RWPE2 (cell line): ENCODE data around the gene MOCS1.

ENCODE experiments used
- ATAC-seq: fragments of 200-7000 bp; cut with Tn5 transposase; 3 replicates; pipeline ENCODE4 v1.9.1; 2021; ENCODE audit warnings: low read depth
- DNase-seq: peaks from one replicate; pipeline ENCODE4 v3.0.0-alpha.2; 2020; ENCODE audit warnings: low spot score
- H3K27ac ChIP-seq: fragments of 450-650 bp; 2 replicates; pipeline ENCODE4 v1.5.1; 2017; ENCODE audit warnings: mild to moderate bottlenecking; ENCODE audit not compliant: poor library complexity, severe bottlenecking
- H3K27me3 ChIP-seq: fragments of 250-450 bp; sonication (Bioruptor Pico); 2 replicates; pipeline ENCODE4 v1.5.1; 2021; ENCODE audit warnings: mild to moderate bottlenecking, moderate library complexity; ENCODE audit not compliant: insufficient read depth, poor library complexity, severe bottlenecking
- H3K36me3 ChIP-seq: fragments of 250-450 bp; sonication (Bioruptor Pico); 2 replicates; pipeline ENCODE4 v1.5.1; 2020; ENCODE audit warnings: low read depth, mild to moderate bottlenecking, moderate library complexity
- H3K4me1 ChIP-seq: fragments of 250-450 bp; sonication (Bioruptor Pico); 2 replicates; pipeline ENCODE4 v1.5.1; 2021; ENCODE audit warnings: mild to moderate bottlenecking, moderate library complexity; ENCODE audit not compliant: insufficient read depth, poor library complexity, severe bottlenecking
- H3K4me3 ChIP-seq: fragments of 250-450 bp; sonication (Bioruptor Pico); 2 replicates; pipeline ENCODE4 v1.5.1; 2021; ENCODE audit warnings: mild to moderate bottlenecking, moderate library complexity; ENCODE audit not compliant: severe bottlenecking
- H3K9me3 ChIP-seq: fragments of 250-450 bp; sonication (Bioruptor Pico); 2 replicates; pipeline ENCODE4 v1.5.1; 2021; ENCODE audit warnings: mild to moderate bottlenecking, moderate library complexity; ENCODE audit not compliant: severe bottlenecking
- TF ChIP-seq, protein P1 (sequence below): fragments of 450-650 bp; IDR thresholded peaks from one replicate; pipeline ENCODE4 v1.5.1; 2017; ENCODE audit warnings: mild to moderate bottlenecking, moderate library complexity; ENCODE audit not compliant: poor library complexity, severe bottlenecking

Gene MOCS1

DNA sequence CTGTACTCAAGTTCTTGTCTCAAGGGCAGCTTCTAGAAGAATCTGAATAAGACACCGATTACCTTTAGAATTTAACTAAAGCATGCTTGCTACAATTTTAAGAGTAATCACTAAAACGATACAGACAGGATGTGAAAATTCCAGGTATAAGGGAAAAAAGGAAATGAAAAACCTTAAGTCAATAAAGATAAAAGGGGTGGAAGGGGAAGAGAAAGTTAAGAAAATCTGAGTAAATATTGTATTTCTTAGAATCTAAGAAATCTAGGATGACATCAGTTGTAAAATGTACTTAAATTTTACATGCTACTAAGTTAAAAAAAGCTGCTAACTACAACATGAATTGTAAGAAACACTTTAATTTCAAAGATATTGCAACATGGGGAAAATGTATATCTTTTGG lies 30.3 kb upstream of the MOCS1 start:
- Histone ChIP-seq H3K9me3 (no peaks in the 10 kb centered on the region), H3K27me3 (no peaks in the 10 kb centered on the region), H3K4me1 (peaks cover 4% of the 10 kb centered on the region), H3K4me3 (no peak overlapping the region), H3K36me3 (no peaks in the 10 kb centered on the region), H3K27ac (no peak overlapping the region)
- TF ChIP-seq, protein P1, sequence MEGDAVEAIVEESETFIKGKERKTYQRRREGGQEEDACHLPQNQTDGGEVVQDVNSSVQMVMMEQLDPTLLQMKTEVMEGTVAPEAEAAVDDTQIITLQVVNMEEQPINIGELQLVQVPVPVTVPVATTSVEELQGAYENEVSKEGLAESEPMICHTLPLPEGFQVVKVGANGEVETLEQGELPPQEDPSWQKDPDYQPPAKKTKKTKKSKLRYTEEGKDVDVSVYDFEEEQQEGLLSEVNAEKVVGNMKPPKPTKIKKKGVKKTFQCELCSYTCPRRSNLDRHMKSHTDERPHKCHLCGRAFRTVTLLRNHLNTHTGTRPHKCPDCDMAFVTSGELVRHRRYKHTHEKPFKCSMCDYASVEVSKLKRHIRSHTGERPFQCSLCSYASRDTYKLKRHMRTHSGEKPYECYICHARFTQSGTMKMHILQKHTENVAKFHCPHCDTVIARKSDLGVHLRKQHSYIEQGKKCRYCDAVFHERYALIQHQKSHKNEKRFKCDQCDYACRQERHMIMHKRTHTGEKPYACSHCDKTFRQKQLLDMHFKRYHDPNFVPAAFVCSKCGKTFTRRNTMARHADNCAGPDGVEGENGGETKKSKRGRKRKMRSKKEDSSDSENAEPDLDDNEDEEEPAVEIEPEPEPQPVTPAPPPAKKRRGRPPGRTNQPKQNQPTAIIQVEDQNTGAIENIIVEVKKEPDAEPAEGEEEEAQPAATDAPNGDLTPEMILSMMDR = no peak
- no peak for DNase-seq
- no peak for ATAC-seq

DNA sequence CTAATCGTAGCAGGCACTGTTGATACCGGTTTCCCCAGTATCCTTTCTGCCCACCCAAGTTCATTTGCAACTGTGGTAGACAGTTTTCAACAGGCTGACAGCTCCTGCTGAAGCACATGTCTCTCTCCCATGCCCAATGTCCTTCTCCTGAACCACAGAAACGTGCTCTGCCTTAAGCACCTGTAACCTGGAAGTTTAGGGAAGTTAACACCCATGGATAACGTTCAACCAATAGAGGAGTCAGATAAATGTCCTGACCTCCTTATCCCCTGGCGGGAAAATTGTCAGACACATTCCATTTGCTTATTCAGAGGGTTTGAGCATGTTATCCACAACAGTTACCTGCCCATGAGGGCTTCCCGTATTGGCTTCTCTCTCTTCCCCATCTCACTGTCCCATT lies 29.8 kb upstream of the MOCS1 start:
- DNase-seq (no peak), ATAC-seq (no peak)
- Histone ChIP-seq H3K9me3 (no peaks in the 10 kb centered on the region), H3K36me3 (no peaks in the 10 kb centered on the region), H3K4me1 (peaks cover 4% of the 10 kb centered on the region), H3K27me3 (no peaks in the 10 kb centered on the region), H3K4me3 (no peak overlapping the region), H3K27ac (no peak overlapping the region)
- TF ChIP-seq, protein P1 = no peak

GRCh38 chr6:39962831-39963230 lies 28.6 kb upstream of the MOCS1 start:
- DNase-seq = no peak
- ATAC-seq = no peak
- Histone ChIP-seq H3K4me3 (no peak overlapping the region), H3K27me3 (no peaks in the 10 kb centered on the region), H3K36me3 (no peaks in the 10 kb centered on the region), H3K4me1 (peaks cover 4% of the 10 kb centered on the region), H3K9me3 (no peaks in the 10 kb centered on the region), H3K27ac (no peak overlapping the region)
- TF ChIP-seq, protein P1 = no peak

DNA sequence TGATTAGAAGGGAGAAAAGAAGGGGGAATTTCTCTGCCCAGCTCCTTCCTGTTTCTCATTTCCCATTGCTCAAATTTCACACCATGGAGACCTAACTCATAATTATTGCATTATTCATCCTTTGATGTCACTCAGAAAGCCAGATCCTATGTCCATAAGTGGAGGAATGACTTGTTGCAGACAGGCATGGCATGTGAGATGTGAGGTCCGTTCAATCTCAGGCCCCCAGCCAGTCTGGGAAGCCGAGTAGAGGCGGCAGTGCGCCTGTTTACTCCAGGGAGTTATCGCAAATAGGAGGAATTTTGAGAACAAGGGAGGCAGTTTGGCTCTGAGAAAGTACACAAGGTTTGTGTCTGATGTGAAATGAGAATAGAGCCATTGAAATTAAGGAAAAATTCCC lies 26.9 kb upstream of the MOCS1 start:
- Histone ChIP-seq H3K27me3 (no peaks in the 10 kb centered on the region), H3K27ac (peak overlapping the region; percentile 19), H3K36me3 (no peaks in the 10 kb centered on the region), H3K9me3 (no peaks in the 10 kb centered on the region), H3K4me3 (no peak overlapping the region), H3K4me1 (peaks cover 10% of the 10 kb centered on the region)
- DNase-seq = no peak
- ATAC-seq = peak; percentile 44; the same call in 2 of the 3 replicates
- TF ChIP-seq, protein P1 = no peak

DNA sequence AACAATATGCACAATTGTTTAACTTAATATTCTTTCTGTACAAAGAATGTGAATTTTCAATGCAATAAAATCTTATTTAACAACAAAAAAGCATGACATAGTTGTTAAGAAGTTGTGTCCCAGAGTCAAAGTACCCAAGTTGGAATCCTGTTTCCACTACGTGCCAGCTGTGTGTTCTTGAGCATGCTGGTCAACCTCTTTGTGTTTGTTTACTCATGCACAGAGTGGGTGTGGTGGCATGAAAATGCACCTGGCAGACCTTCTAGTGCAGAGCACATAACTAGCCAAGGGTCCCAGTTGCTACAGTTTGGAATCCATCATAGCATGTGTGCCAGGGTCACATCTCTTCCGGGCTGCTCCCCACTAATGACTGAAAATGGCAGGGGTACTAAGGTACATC lies 24.7 kb upstream of the MOCS1 start:
- ATAC-seq (no peak), DNase-seq (no peak)
- Histone ChIP-seq H3K27ac (no peak overlapping the region), H3K36me3 (no peaks in the 10 kb centered on the region), H3K4me3 (no peak overlapping the region), H3K9me3 (no peaks in the 10 kb centered on the region), H3K27me3 (no peaks in the 10 kb centered on the region), H3K4me1 (peaks cover 10% of the 10 kb centered on the region)
- TF ChIP-seq, protein P1 = no peak
